SK-N-MC (cell line): ENCODE data around the gene MOGAT2.

Experiments
- EZH2 ChIP-seq: fragments of 200-600 bp; sonication (generic); IDR thresholded peaks from one replicate; pipeline ENCODE4 v1.6.1; 2017; ENCODE audit warnings: antibody characterized with exemption
- FOXP2 ChIP-seq: optimal IDR thresholded peaks from 2 replicates; pipeline ENCODE3; 2011; ENCODE audit warnings: mild to moderate bottlenecking, moderate library complexity; ENCODE audit not compliant: insufficient read depth; ENCODE audit errors: extremely low read length, control extremely low read depth
- POLR2AphosphoS5 ChIP-seq: IDR thresholded peaks from 2 replicates; pipeline ENCODE4 v1.6.1; 2012; ENCODE audit warnings: mild to moderate bottlenecking, low read depth, low read length, borderline replicate concordance

GRCh38 chr11:75762158-75762557 is 44.5 kb downstream of the MOGAT2 start:
- TF ChIP-seq EZH2 (no peak), POLR2AphosphoS5 (no peak), FOXP2 (no peak)
